H9 (cell line): ENCODE results near the gene PCDH9. TPM values are rescaled to one million over a fixed set of nuclear protein-coding genes. Genes with fewer than 3 reads are reported as not detected.

ENCODE experiments used
- DNase-seq: peaks from one replicate; pipeline ENCODE4 v3.0.0-alpha.2; 2017
- H2AFZ ChIP-seq: one replicate; pipeline ENCODE4 v1.6.1; 2013; ENCODE audit warnings: mild to moderate bottlenecking, low read length, control low read depth, moderate library complexity
- H2AK5ac ChIP-seq: 2 replicates; pipeline ENCODE4 v1.6.1; 2013; ENCODE audit warnings: low read length, control low read depth, mixed read lengths; ENCODE audit not compliant: insufficient read length
- H2BK120ac ChIP-seq: one replicate; pipeline ENCODE4 v1.6.1; 2013; ENCODE audit warnings: low read depth, mild to moderate bottlenecking, low read length, control low read depth, inconsistent platforms; ENCODE audit not compliant: poor library complexity, severe bottlenecking
- H2BK12ac ChIP-seq: 2 replicates; pipeline ENCODE4 v1.6.1; 2013; ENCODE audit warnings: low read length, control low read depth, mixed read lengths, low read depth; ENCODE audit not compliant: insufficient read length
- H2BK15ac ChIP-seq: 2 replicates; pipeline ENCODE4 v1.6.1; 2013; ENCODE audit warnings: low read depth, low read length, control low read depth
- H2BK20ac ChIP-seq: one replicate; pipeline ENCODE4 v1.6.1; 2013; ENCODE audit warnings: low read depth, mild to moderate bottlenecking, low read length, control low read depth, inconsistent platforms; ENCODE audit not compliant: poor library complexity, severe bottlenecking
- H2BK5ac ChIP-seq: 2 replicates; pipeline ENCODE4 v1.6.1; 2013; ENCODE audit warnings: low read length, control low read depth, mixed read lengths; ENCODE audit not compliant: insufficient read length
- H3K14ac ChIP-seq: 2 replicates; pipeline ENCODE4 v1.6.1; 2013; ENCODE audit warnings: low read length, control low read depth; ENCODE audit not compliant: insufficient read depth
- H3K18ac ChIP-seq: 2 replicates; pipeline ENCODE4 v1.6.1; 2013; ENCODE audit warnings: low read depth, mild to moderate bottlenecking, mixed read lengths, low read length, control low read depth; ENCODE audit not compliant: insufficient read length
- H3K23ac ChIP-seq: 2 replicates; pipeline ENCODE4 v1.6.1; 2013; ENCODE audit warnings: low read length, control low read depth, mixed read lengths, low read depth; ENCODE audit not compliant: insufficient read length
- H3K23me2 ChIP-seq: 2 replicates; pipeline ENCODE4 v1.6.1; 2013; ENCODE audit warnings: low read depth, mild to moderate bottlenecking, mixed read lengths, low read length, control low read depth; ENCODE audit not compliant: insufficient read length, poor library complexity, severe bottlenecking
- H3K27ac ChIP-seq: 2 replicates; pipeline ENCODE4 v1.5.1; 2013; ENCODE audit warnings: low read length, control low read depth, mixed read lengths, low read depth; ENCODE audit not compliant: insufficient read length
- H3K27me3 ChIP-seq: 2 replicates; pipeline ENCODE4 v1.6.1; 2013; ENCODE audit warnings: low read length, control low read depth, inconsistent platforms; ENCODE audit not compliant: insufficient read depth
- H3K4ac ChIP-seq: 2 replicates; pipeline ENCODE4 v1.6.1; 2013; ENCODE audit warnings: low read depth, mild to moderate bottlenecking, control low read depth, inconsistent platforms, low read length, moderate library complexity
- H3K4me1 ChIP-seq: 2 replicates; pipeline ENCODE4 v1.6.1; 2013; ENCODE audit warnings: low read length, control low read depth, inconsistent platforms; ENCODE audit not compliant: insufficient read depth
- H3K4me2 ChIP-seq: 2 replicates; pipeline ENCODE4 v1.6.1; 2013; ENCODE audit warnings: low read length, control low read depth, mixed read lengths; ENCODE audit not compliant: insufficient read length, insufficient read depth
- H3K56ac ChIP-seq: 2 replicates; pipeline ENCODE4 v1.6.1; 2013; ENCODE audit warnings: low read depth, mild to moderate bottlenecking, mixed read lengths, low read length, control low read depth; ENCODE audit not compliant: insufficient read length
- H3K79me1 ChIP-seq: 2 replicates; pipeline ENCODE4 v1.6.1; 2013; ENCODE audit warnings: low read depth, mild to moderate bottlenecking, moderate library complexity, low read length, control low read depth, inconsistent platforms; ENCODE audit not compliant: insufficient read depth, poor library complexity, severe bottlenecking
- H3K79me2 ChIP-seq: 2 replicates; pipeline ENCODE4 v1.6.1; 2013; ENCODE audit warnings: low read length, control low read depth, inconsistent platforms; ENCODE audit not compliant: insufficient read depth
- H3K9ac ChIP-seq: 2 replicates; pipeline ENCODE4 v1.6.1; 2013; ENCODE audit warnings: low read length, control low read depth, mixed read lengths; ENCODE audit not compliant: insufficient read length; ENCODE audit errors: extremely low read depth
- H3K9me3 ChIP-seq: one replicate; pipeline ENCODE4 v1.6.1; 2013; ENCODE audit warnings: low read depth, low read length, inconsistent platforms; ENCODE audit not compliant: control insufficient read depth
- H3T11ph ChIP-seq: one replicate; pipeline ENCODE4 v1.6.1; 2013; ENCODE audit warnings: mild to moderate bottlenecking, low read length, control low read depth, inconsistent platforms
- H4K20me1 ChIP-seq: one replicate; pipeline ENCODE4 v1.6.1; 2013; ENCODE audit not compliant: control insufficient read depth, insufficient read length, insufficient read depth
- H4K5ac ChIP-seq: 2 replicates; pipeline ENCODE4 v1.6.1; 2013; ENCODE audit warnings: low read depth, mild to moderate bottlenecking, mixed read lengths, low read length, control low read depth; ENCODE audit not compliant: insufficient read length
- H4K8ac ChIP-seq: replicated peaks from 2 replicates; pipeline ENCODE4 v1.6.1; 2013; ENCODE audit warnings: low read length, control low read depth, mixed read lengths, low read depth; ENCODE audit not compliant: insufficient read length
- H4K91ac ChIP-seq: 2 replicates; pipeline ENCODE4 v1.6.1; 2013; ENCODE audit warnings: low read depth, mild to moderate bottlenecking, moderate library complexity, mixed read lengths, low read length, control low read depth; ENCODE audit not compliant: insufficient read length
- H3K27ac Mint-ChIP-seq, 3 experiments: 2 replicates in 2 of 3; 3 replicates in 1 of 3; pipeline ENCODE4 v1.8.0; 2020 to 2021; ENCODE audit warnings: mixed read lengths in 3 of 3, mild to moderate bottlenecking in 1 of 3, moderate library complexity in 1 of 3
- H3K27me3 Mint-ChIP-seq: 2 replicates; pipeline ENCODE4 v1.8.0; 2021; ENCODE audit warnings: low read depth, mild to moderate bottlenecking, moderate library complexity, mixed read lengths
- H3K36me3 Mint-ChIP-seq, 3 experiments: 2 replicates in 2 of 3; 3 replicates in 1 of 3; pipeline ENCODE4 v1.8.0; 2020 to 2021; ENCODE audit warnings: low read depth in 3 of 3, mixed read lengths in 3 of 3; ENCODE audit not compliant: insufficient read depth in 1 of 3
- H3K4me1 Mint-ChIP-seq, 2 experiments: 2 replicates each; pipeline ENCODE4 v1.8.0; 2020; ENCODE audit warnings: mixed read lengths in 2 of 2
- H3K4me3 Mint-ChIP-seq, 2 experiments: 2 replicates in 1 of 2; 3 replicates in 1 of 2; pipeline ENCODE4 v1.8.0; 2020 to 2021; ENCODE audit warnings: mild to moderate bottlenecking in 2 of 2, mixed read lengths in 2 of 2, moderate library complexity in 1 of 2
- H3K9me3 Mint-ChIP-seq, 2 experiments: 2 replicates in 1 of 2; 3 replicates in 1 of 2; pipeline ENCODE4 v1.8.0; 2020; ENCODE audit warnings: mild to moderate bottlenecking in 2 of 2, mixed read lengths in 2 of 2, moderate library complexity in 1 of 2
- WGBS: extraction: QIAGEN DNeasy Blood & Tissue Kit; methylation state at CpG from one replicate; pipeline ENCODE4 v1.1.7; 2013; ENCODE audit warnings: missing lambda C conversion rate, low lambda C conversion rate, mixed read lengths; ENCODE audit not compliant: insufficient read length; ENCODE audit errors: extremely low coverage; 5-methylcytosine and 5-hydroxymethylcytosine counted together
- total RNA-seq: library from RNA; stranded (reverse); gene quantifications from 2 replicates; pipeline ENCODE4 v1.2.1, GENCODE V29; 2021
- TF ChIP-seq, protein P1 (sequence below): fragments of 200-600 bp; sonication (generic); conservative IDR thresholded peaks from 3 replicates; pipeline ENCODE4 v1.8.0; 2021; ENCODE audit warnings: antibody characterized with exemption, mild to moderate bottlenecking

Gene PCDH9
- total RNA-seq, 1 experiment from 2014 or later: 0.11 TPM

- Histone ChIP-seq H2BK15ac (no peak overlapping the region), H3K23me2 (no peaks in the 10 kb centered on the region), H3K4me2 (no peak overlapping the region), H4K8ac (no peak overlapping the region), H3K79me1 (no peaks in the 10 kb centered on the region), H3K4me1 (no peaks in the 10 kb centered on the region), H3K18ac (no peak overlapping the region), H3K23ac (no peak overlapping the region), H2BK20ac (no peak overlapping the region), H4K91ac (no peak overlapping the region), H3K56ac (no peak overlapping the region), H2AFZ (no peak overlapping the region), H2AK5ac (no peak overlapping the region), H2BK12ac (no peak overlapping the region), H2BK5ac (no peak overlapping the region), H3K27me3 (no peaks in the 10 kb centered on the region), H3K4ac (no peak overlapping the region), H3T11ph (no peak overlapping the region), H4K20me1 (no peaks in the 10 kb centered on the region), H3K27ac (no peak overlapping the region), H2BK120ac (no peak overlapping the region), H3K9me3 (no peaks in the 10 kb centered on the region), H3K79me2 (no peaks in the 10 kb centered on the region), H3K14ac (no peak overlapping the region), H3K9ac (no peak overlapping the region), H4K5ac (no peak overlapping the region)
- H3K9me3 Mint-ChIP-seq: peaks cover 6 to 7% of the 10 kb centered on the region in 2 experiments; a peak in 3 of 5 replicates
- peaks cover 4% of the 10 kb centered on the region for H3K27me3 Mint-ChIP-seq
- no peak for DNase-seq
- peaks cover 0 to 6% (median 6%) of the 10 kb centered on the region in 3 experiments; a peak in 3 of 7 replicates for H3K36me3 Mint-ChIP-seq
- no peak overlapping the region for H3K4me3 Mint-ChIP-seq
- TF ChIP-seq, protein P1, sequence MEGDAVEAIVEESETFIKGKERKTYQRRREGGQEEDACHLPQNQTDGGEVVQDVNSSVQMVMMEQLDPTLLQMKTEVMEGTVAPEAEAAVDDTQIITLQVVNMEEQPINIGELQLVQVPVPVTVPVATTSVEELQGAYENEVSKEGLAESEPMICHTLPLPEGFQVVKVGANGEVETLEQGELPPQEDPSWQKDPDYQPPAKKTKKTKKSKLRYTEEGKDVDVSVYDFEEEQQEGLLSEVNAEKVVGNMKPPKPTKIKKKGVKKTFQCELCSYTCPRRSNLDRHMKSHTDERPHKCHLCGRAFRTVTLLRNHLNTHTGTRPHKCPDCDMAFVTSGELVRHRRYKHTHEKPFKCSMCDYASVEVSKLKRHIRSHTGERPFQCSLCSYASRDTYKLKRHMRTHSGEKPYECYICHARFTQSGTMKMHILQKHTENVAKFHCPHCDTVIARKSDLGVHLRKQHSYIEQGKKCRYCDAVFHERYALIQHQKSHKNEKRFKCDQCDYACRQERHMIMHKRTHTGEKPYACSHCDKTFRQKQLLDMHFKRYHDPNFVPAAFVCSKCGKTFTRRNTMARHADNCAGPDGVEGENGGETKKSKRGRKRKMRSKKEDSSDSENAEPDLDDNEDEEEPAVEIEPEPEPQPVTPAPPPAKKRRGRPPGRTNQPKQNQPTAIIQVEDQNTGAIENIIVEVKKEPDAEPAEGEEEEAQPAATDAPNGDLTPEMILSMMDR: no peak
- no peaks in the 10 kb centered on the region for H3K4me1 Mint-ChIP-seq
- H3K27ac Mint-ChIP-seq: no peak overlapping the region
- no CpG with 5 or more reads among the region's 5 CpGs for WGBS
Measured at GRCh38 chr13:66264971-66265370, 965.2 kb downstream of the PCDH9 start.
